SIG-M5 (cell line): Measurements from ENCODE around the gene KHDC4.
"Not testable (repeated sequence)": the region's sequence is repeated elsewhere in the genome, so short reads cannot be mapped to it uniquely, and the experiment has no call there.

ENCODE experiments used
- DNase-seq: peaks from one replicate; lab custom pipeline; 2025; lab: John Stamatoyannopoulos, UW

Gene KHDC4

DNA sequence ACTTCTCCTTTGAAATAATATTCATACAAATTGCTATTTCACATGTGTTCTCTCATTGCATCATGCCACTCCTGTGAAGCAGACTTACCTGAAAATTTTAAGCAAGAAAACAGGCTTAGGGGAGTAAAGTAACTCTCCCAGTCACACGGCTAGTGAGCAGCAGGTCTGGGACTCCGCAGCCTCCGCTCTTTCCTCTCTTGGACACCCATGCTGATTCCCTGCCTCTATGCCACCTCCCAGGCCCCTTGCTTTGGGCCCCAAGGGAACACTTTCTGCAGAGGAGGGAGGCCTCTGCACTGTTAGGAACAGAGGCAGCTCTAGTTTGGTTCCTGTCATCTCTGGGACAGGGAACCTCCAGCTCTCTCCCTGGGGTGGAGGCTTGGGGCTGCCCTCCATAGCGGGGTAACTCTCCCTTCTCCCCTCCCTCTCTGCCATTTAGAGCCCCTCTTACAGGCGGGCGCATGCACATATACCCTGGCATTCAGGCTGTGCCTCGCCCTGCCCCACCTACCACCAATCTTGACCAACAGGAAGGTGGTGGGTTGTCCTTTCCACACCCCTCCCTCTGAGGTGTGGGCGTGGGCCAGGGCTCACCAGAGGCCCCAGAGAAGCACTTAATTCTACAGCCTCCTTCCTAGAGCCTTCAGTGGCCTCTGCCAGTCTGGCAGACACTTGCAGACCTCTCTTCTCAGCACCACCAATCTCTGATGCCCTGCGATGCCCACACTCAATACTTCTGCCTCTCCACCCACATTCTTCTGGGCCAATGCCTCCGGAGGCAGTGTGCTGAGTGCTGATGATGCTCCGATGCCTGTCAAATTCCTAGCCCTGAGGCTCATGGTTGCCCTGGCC lies 7.0 kb upstream of the KHDC4 start, which contains the start of gene RXFP4:
Gene RXFP4 (plus strand): TSS at position 646 of the 852 bp plus-strand sequence. CDS start 72 bp downstream, at position 718.
- DNase-seq: no peak

DNA sequence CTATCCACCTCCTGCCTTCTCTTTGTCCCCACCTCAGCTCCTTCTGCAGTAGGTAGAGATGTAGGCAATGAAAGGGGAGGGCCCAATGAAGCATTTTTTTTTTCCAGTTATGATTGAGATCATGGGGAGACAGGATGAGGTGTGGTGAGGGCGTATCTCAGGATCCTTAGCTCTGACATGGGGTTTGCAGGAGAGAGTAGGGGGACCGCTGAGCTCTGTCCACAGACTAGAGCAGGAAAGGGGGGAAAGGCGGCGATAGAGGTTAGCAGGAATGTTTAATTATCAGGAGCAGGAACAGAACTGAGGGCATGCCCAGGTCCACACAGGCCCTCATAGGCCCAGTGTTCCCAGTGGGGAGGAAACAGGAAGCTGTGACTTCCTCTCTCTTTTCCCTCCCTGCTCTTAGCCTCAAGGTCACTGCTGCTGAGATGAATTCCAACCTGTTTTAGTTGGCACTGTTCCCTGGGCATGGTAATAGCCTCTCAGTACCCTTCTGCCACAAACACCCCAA lies 6.3 kb upstream of the KHDC4 start:
- DNase-seq: no peak

DNA sequence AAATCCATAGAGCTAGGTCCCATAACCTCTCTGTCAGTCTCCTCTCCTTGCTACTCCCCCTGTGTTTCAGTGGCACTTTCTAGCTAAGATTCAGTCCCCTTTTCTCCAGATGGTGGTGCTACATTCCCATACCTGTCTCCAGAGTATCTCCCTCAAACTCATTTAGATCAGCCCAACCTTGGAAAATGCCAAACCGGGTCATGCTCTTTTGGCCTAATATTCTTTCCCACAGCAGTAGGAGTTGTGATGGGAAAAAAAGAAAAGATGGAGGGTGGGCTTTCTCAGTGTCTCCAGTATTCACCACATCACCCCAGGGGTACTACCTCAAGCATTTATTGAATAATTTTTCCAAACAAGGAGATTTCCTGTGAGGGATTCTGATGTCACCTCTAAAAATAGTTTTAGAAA lies 4.0 kb upstream of the KHDC4 start:
- DNase-seq: no peak

DNA sequence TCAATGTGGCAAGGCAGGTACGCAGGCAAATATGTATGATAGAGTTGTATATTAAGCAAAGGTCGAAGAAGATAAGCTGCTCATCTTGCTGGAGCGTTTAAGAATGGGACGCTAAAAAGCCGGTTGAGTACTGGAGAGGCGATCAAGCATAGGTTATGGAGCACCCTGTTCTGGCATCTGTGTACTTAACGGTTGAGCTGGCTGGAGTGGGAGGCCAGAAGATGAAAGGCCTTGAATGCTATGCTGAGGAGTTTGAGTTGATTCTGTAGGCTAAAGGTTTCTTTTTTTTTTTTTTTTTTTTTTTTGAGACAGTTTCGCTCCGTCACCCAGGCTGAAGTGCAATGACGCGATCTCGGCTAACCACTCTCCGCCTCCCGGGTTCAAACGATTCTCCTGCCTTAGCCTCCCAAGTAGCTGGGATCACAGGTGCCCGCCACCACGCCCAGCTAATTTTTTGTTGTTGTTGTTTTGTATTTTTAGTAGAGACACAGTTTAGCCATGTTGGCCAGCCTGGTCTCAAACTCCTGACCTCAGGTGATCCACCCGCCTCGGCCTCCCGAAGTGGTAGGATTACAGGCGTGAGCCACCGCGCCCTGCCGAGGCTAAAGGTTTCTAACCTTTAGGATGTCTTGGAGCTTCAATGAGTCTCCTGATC lies 850 bp upstream of the KHDC4 start:
- no peak for DNase-seq

DNA sequence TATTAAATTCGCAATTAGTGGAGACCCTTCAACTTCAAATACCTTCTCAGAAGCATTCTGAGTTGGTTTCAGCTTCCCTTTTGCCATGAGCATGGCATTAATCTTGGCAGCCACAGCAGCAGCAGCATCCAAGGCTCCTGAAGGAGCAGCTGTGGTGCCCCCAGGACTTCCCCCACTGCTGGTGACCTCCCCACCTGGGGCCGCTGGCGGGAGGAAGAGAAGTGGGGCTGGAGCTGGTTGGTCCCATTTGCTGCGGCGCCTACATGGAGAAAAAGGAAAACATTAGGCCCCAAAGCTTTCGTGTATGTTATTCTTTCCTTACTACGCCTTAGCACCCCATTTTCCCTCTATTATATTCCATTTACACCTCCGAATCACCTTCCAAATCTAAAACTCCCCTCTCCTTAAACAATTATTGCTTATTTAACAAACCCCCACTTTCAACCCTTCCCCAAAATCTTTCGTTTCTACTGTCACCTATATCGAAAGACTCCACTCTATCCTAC lies 569 bp downstream of the KHDC4 start:
- DNase-seq: no peak

DNA sequence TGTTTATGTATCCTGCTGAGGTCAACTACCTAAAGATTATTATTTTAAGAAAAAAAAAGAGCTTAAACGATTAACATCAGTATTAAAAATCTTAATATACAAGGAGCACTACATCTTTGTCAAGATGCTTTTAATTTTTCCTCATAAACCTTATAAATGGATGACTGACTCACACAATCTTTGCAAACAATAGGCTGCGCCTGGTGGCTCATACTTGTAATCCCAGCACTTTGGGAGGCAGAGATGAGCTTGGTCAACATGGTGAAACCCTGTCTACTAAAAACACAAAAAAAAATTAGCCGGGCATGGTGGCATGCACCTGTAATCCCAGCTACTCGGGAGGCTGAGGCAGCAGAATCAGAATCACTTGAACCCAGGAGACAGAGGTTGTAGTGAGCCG lies 1.7 kb downstream of the KHDC4 start:
- no peak for DNase-seq

DNA sequence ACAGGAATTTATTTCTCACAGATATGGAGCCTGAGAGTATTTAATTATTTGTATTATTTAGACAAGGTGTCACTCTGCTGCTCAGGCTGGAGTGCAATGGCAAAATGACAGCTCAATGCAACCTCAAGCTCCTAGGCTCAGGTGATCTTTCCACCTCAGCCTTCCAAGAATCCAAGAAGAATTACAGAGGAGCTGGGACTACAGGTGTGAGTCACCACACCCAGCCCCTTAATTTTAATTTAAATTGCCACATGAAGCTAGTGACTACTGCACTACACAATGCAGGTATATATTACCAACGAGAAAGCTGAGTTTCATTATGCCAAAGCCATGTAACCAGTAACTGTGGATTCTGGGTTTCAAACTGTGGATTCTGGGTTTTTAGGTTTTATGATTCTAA lies 2.1 kb downstream of the KHDC4 start:
- DNase-seq: no peak

DNA sequence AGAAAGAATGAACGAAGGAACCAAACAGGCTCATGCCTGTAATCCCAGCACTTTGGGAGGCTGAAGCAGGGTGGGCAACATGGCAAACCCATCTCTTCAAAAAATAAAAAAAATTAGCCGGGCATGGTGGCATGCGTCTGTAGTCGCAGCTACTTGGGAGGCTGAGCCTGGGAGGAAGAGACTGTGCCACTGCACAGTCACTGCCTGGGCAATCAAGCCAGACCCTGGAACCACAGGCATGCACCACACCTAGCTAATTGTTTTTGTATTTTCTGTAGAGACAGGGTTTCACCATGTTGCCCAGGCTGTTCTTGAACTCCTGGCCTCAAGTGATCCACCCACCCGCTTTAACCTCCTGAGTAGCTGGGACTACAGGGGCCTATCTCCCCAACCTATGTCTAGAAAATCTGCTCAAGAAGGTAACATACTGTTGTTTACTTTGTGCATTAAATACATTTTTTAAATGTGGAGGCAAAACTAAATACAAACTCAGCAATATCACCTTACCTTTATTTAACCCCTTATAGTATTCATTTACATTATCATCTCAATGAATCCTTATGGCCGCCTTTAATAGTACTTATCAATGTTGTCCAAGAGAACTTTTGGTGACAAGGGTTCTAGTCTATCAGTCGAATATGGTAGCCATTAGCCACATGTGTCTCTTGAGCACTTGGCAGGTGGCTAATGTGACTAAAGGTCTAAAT lies 2.7 kb downstream of the KHDC4 start:
- DNase-seq: no peak

DNA sequence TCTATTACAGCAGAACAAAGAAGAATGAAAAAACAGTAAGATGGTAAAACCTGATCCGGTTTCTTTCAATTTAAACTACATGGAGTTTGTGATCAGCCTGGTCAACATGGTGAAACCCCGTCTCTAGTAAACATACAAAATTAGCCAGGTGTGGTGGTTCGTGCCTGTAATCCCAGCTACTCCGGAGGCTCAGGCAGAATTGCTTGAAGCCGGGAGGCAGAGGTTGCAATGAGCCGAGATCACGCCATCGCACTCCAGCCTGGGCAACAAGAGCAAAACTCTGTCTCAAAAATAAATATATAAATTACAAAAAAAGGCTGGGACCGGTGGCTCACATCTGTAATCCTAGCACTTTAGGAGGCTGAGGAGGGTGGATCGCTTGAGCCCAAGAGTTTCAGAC lies 3.5 kb downstream of the KHDC4 start:
- DNase-seq: not testable (repeated sequence)

DNA sequence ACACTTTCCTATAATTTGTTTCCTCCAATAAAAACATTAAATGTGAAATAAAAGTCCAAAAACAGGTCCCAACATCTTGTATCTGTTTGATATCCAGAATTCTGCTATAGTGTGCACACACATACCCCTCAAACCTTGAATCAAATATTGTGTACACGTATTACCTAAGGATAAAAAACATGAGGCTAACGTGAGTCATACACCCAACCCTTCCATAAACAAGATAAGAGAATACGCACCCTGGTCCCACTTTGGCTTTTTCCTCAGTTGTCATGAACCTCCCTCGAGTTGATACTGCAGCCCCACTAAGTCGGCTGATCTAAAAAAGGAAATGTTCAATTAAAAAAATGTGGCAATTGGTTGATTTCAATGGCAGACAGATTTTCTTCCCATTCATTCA lies 5.2 kb downstream of the KHDC4 start:
- DNase-seq: no peak

DNA sequence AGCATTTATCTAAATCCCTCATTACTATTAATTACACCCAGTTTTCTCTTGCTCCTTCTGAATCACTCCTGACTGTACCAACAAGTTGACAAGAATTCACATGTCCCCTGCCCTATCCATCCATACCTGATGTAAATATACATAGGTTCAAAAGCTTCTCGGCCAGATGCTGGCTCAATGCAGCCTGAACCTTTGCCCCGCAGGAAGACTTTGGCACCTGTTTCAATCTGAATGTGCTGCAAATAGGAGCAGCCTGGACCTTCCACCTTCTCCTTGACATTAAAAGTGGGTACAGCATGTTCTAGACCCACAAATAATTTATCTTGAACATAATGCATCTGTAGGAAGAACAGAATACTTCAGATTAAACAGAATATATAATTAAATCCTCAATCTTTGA lies 8.7 kb downstream of the KHDC4 start:
- no peak for DNase-seq

DNA sequence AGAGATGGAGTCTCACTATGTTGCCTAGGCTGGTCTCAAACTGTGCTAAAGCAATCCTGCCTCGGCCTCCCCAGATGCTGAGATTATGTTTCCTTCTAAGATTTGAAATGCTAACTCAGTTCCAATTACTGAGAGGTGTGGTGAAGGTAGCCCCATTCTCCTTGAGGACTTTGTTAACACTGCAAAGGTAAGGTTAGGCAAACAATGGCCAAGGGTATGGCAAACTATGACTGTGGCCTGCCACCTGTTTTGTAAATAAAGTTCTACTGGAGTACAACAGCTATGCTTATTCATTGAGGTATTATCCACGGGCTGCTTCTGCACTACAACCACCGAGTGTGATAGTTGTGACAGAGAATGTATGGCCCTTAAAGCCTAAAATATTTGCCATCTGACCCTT lies 13.5 kb downstream of the KHDC4 start:
- DNase-seq: no peak

DNA sequence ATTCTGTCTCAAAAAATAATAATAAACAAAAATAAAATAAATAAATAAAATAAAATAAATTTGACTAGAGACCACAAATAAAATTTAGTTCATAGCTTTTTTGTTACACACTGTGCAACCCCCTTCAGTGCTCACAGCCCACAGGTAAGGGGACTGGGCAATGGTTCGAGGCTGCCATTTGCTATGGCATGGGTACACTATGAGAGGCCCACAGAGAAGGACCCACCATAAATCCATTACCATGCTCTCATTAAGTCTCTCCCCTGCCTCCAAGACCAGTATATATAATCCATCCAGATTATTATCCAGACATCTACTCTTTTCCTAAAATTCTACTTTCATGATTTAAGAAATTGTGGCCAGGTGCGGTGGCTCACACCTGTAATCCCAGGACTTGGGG lies 14.4 kb downstream of the KHDC4 start:
- DNase-seq: no peak

DNA sequence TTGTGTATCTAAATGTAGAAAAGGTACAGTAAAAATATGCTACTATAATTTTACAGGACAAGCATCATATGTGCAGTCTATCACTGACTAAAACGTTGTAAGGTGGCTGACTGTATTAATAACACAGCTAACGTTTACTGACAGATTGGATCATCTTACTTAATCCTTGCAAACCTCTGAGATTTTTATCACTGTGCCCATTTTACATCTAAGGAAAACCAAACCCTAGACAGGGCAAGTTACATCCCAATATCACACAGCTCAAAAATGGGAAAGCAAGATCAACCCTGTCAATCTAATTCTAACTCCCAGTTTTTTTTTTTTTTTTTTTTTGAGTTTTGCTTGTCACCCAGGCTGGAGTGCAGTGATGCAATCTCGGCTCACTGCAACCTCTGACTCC lies 15.6 kb downstream of the KHDC4 start:
- no peak for DNase-seq

DNA sequence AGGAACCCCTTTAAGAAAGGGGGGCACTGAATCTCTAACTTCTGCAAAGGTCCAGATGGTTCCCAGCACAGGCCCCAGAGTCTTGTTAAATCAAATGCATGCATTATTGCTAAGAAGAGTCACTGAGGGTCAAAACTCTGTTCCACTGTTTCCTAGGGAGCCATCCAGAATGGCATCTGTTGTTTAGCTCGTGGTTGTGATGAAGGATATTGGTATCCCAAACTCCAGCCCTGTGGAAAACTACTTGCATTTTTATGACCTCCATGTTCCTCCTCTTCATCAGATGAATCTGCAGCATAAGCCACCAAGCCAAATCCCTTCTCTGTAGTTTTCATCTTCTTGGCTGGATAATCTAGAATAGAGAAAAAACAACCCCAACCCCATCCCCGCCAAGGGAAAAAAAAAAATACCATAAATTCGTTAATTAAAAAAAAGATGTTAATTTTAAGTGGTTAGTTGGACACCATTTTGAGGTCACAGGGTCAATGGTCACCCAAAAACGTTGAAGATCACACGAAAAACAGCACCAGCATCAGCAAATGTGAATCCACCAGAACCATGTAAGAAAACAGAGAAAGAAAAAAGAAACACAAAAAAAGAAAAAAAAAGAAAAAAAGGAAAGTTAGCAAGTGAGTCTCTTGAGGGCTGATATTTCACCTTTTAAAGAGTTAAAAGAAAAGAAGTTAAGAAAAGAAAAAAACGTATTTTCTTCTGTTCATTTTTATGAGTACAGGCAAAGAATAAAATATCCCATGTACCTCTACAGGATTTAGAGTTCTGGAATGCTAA lies 20.1 kb downstream of the KHDC4 start:
- DNase-seq: no peak

DNA sequence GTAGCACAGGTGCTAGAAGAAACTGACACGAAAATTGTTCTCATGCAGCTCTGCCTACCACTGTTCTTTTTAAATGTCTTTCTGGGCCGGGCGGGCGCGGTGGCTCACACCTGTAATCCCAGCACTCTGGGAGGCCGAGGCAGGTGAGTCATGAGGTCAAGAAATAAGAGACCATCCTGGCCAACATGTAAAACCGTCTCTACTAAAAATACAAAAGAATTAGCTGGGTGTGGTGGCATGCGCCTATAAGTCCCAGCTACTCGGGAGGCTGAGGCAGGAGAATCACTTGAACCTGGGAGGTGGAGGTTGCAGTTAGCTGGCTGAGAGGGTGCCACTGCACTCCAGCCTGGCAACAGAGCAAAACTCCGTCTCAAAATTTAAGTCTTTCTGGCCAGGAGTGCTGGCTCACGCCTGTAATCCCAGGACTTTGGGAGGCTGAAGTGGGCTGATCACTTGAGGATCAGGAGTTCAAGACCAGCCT lies 22.1 kb downstream of the KHDC4 start:
- DNase-seq: no peak

DNA sequence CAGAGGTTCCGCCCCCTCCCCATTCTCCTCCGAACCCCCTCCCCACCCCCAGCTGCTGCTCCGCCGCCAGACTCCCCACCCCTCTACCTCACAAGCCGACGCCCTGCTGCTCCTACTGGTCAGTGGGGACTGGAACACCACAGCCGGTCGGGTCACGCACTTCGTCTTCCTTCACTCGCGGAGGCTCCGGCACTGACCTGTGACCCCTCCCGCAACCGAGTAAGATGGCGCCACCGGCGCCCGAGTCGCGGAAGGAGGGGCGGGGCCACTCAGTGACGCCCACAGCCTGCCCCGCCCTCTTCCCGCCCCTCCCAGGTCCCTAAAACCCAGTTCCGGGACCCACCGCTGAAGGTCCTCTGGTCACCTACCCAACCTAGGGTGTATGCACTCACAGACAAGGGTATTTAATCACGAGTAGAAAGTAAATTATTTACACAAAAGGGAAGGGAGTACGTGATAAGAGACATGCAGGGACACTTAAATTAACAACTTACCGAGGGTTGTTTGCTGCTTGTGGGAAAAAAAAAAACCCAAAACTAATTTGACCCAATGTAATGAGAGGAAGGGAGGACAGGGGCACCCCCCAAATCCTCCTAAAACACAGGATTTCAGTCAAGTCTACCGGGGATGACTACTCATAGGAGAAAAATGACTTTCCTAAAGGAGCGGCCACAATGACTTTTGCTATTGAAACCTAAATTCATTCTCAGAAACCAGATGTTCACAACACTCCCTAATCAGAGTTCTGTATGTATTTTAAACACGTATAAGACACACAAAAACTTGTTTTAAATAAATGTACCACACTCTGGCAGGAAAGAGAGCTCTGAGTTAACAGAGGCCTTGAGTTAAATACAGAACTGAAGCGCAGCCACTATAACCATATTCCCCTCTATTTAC lies 22.8 kb downstream of the KHDC4 start, which contains the start of gene RIT1:
Gene RIT1 (minus strand): TSS at position 194 of the 900 bp plus-strand sequence. CDS start 588 bp downstream, outside the sequence.
- no peak for DNase-seq

DNA sequence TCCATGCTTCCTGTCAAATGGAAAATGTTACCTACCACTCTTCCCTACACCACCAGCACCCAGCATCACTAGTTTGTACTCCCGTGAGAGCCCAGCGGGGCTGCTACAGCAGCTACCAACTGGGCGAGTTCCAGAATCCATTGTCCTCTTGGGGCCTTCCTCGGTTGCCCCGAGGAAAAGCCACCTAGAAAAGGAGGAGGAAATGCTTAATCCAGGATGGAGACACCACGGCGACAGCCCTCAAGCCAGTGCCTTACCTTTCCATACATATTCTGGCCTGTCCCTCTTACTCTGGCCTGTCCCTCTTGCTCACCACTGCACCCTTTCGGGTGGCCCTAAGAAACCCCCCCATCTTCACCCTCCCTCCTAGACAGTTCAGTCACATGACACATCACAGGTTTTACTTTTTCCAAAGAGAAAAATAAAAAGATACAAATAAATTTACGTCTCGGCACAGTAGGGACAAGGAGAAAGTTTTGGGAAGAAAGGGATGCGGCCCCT lies 23.5 kb downstream of the KHDC4 start:
- DNase-seq: no peak

DNA sequence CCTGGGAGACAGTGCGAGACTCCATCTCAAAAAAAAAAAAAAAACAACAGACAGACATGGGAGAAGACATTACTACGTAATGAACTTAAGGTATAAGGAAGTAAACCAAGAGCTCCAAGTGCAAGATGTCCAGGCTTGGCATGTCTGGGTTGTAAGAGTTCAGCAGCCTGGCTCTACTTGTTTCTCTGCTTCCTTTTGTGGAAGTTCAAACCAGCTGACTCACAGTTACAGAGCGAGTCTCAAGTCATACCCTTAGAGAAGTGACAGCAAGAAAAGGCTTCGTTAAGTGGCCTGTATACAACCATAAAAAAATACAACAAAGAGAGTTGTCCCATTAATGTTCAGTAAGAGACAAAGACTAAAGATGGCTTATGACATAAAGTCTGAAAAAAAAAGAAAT lies 24.3 kb downstream of the KHDC4 start:
- DNase-seq: peak; percentile 65

DNA sequence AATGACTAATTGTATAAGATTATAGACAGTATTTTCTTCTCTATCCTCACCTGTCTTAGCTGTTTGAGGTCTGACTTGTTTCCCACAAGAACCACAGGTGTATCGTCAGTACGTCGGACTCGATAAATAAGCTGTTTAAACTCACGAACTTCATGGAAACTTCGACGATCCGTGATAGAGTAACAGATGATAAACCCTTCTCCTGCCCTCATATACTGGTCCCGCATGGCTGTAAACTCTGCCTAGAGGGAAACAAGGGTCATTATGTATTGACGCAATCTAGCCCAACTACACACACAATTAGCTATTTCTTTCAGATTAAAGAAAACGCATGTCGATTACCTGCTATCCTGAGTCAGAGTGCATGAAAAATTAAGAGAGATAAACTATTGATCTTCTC lies 30.0 kb downstream of the KHDC4 start:
- no peak for DNase-seq
